HG02884 (cell line): Measurements from ENCODE around the gene ADCY9.
"Not testable (repeated sequence)": the region's sequence is repeated elsewhere in the genome, so short reads cannot be mapped to it uniquely, and the experiment has no call there.

Experiments used
- ATAC-seq: cut with Tn5 transposase; IDR thresholded peaks from one replicate; pipeline ENCODE4 v1.9.1; 2021; ENCODE audit warnings: mild to moderate bottlenecking, moderate library complexity; ENCODE audit not compliant: unreplicated experiment

The ADCY9 gene

GRCh38 chr16:4042581-4042980 lies 73.7 kb downstream of the ADCY9 start:
- no peak for ATAC-seq

- no peak for ATAC-seq
These were observed 77.8 kb downstream of the ADCY9 start for GRCh38 chr16:4038448-4038847.

GRCh38 chr16:4036952-4037351 lies 79.3 kb downstream of the ADCY9 start:
- ATAC-seq = not testable (repeated sequence)

GRCh38 chr16:4034963-4035362 lies 81.3 kb downstream of the ADCY9 start:
- ATAC-seq = no peak

GRCh38 chr16:4033951-4034350 lies 82.3 kb downstream of the ADCY9 start:
- ATAC-seq = no peak

GRCh38 chr16:4032768-4033167 lies 83.5 kb downstream of the ADCY9 start:
- ATAC-seq = no peak

- no peak for ATAC-seq
These were observed 88.1 kb downstream of the ADCY9 start for GRCh38 chr16:4028144-4028543.

- ATAC-seq = no peak
These were observed 89.4 kb downstream of the ADCY9 start for GRCh38 chr16:4026854-4027253.

- ATAC-seq = no peak
These were observed 90.8 kb downstream of the ADCY9 start for GRCh38 chr16:4025428-4025827.

- ATAC-seq = no peak
These were observed 94.3 kb downstream of the ADCY9 start for GRCh38 chr16:4021916-4022315.

- ATAC-seq = no peak
These were observed 95.0 kb downstream of the ADCY9 start for GRCh38 chr16:4021070-4021779.

- no peak for ATAC-seq
These were observed 96.9 kb downstream of the ADCY9 start for GRCh38 chr16:4019371-4019791.

- ATAC-seq = no peak
These were observed 97.9 kb downstream of the ADCY9 start for GRCh38 chr16:4018391-4018790.

- no peak for ATAC-seq
These were observed 98.4 kb downstream of the ADCY9 start for GRCh38 chr16:4017807-4018206.

GRCh38 chr16:4016658-4017057 lies 99.6 kb downstream of the ADCY9 start:
- no peak for ATAC-seq

GRCh38 chr16:4016005-4016352 lies 100.3 kb downstream of the ADCY9 start:
- no peak for ATAC-seq

- ATAC-seq = no peak
These were observed 100.8 kb downstream of the ADCY9 start for GRCh38 chr16:4015275-4016004.

GRCh38 chr16:4011940-4012629 lies 104.2 kb downstream of the ADCY9 start:
- ATAC-seq = no peak

GRCh38 chr16:4011225-4011939 lies 104.9 kb downstream of the ADCY9 start:
- ATAC-seq = no peak

- no peak for ATAC-seq
These were observed 105.8 kb downstream of the ADCY9 start for GRCh38 chr16:4010225-4011158.
